Measurements from ENCODE around the gene TCF4. TPM values are rescaled to one million over a fixed set of nuclear protein-coding genes. Genes with fewer than 3 reads are reported as not detected.

TCF4 gene
- total and polyA plus RNA-seq, 2 experiments from 2014 or later, result 77.7 to 89.2 TPM

GRCh38 chr18:55370936-55371335, 217.1 kb downstream of the TCF4 start (continued):
- TF ChIP-seq EZH2phosphoT487 (IDR thresholded peaks at IDR 0.05; ENCODE audit: unreplicated experiment), result no peak
- no peak for TF ChIP-seq ZNF114 (CRISPR knock-in tag; IDR thresholded peaks at IDR 0.05)
- TF ChIP-seq REST (IDR thresholded peaks at IDR 0.05; ENCODE audit: unreplicated experiment), result no peak
- no peak for TF ChIP-seq ZNF331 (CRISPR knock-in tag; IDR thresholded peaks at IDR 0.05; ENCODE audit: low read depth)
- TF ChIP-seq EZH2 (IDR thresholded peaks at IDR 0.05; ENCODE audit: low read depth, unreplicated experiment), result no peak
- TF ChIP-seq POLR2AphosphoS5 (IDR thresholded peaks at IDR 0.05; ENCODE audit: low read depth), result no peak

DNA sequence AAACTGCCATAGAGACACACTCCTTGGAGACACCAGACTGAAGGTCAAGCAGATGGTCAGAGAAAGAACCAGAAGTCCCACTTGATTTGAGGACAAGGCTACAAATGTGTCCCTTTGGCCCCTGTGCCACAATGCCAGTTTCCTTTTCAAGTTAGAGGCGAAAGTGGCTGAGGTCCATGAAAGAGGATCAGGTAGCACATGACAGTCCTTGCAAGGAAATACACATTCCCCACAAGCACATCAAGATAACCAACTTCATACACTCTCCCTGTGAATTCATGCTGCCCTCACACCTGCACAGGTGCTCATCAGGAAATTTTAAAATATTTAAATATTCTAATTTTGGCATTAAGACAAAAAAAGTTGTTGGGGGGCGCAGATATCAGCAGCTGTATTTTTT, 218.6 kb downstream of the TCF4 start:
- Histone ChIP-seq H4K20me1 (replicated peaks; ENCODE audit: insufficient read depth) (no peaks in the 10 kb centered on the region), H3K79me2 (replicated peaks; ENCODE audit: insufficient read depth) (peaks cover 48% of the 10 kb centered on the region), H3K9me2 (ENCODE audit: insufficient read depth) (no peaks in the 10 kb centered on the region), H3K4me1 (ENCODE audit: insufficient read depth) (peaks cover 14% of the 10 kb centered on the region), H3K27me3 (ENCODE audit: insufficient read depth) (no peaks in the 10 kb centered on the region), H3K27ac (ENCODE audit: low read depth) (no peak overlapping the region), H3K4me3 (no peak overlapping the region), H2AFZ (no peak overlapping the region), H3K36me3 (ENCODE audit: insufficient read depth) (no peaks in the 10 kb centered on the region), H3F3A (replicated peaks; ENCODE audit: low read depth) (no peaks in the 10 kb centered on the region), H3K4me2 (no peak overlapping the region)
- Mint-ChIP-seq H3K9me3 (no peaks in the 10 kb centered on the region; the same call in 2 of the 3 replicates), H3K27me3 (ENCODE audit: insufficient read depth, low read depth, poor library complexity) (peaks cover 5% of the 10 kb centered on the region), H3K4me3 (no peak overlapping the region), H3K36me3 (ENCODE audit: low read depth) (no peaks in the 10 kb centered on the region; the same call in 2 of the 3 replicates), H3K27ac (no peak overlapping the region), H3K4me1 (peaks cover 36% of the 10 kb centered on the region)
- no peak for DNase-seq (ENCODE audit: low spot score)
- ATAC-seq, result no peak
- no peak for TF ChIP-seq EZH2 (IDR thresholded peaks at IDR 0.05; ENCODE audit: low read depth, unreplicated experiment)
- no peak for TF ChIP-seq STAT1 (IDR thresholded peaks at IDR 0.05; ENCODE audit: unreplicated experiment)
- no peak for TF ChIP-seq ZNF331 (CRISPR knock-in tag; IDR thresholded peaks at IDR 0.05; ENCODE audit: low read depth)
- no peak for TF ChIP-seq JUNB (IDR thresholded peaks at IDR 0.05; ENCODE audit: unreplicated experiment)
- TF ChIP-seq CTCF (conservative IDR thresholded peaks at IDR 0.05; ENCODE audit: low read depth in 2 of 2), result no peak
- TF ChIP-seq EZH2phosphoT487 (IDR thresholded peaks at IDR 0.05; ENCODE audit: unreplicated experiment), result no peak
- TF ChIP-seq NANOG (IDR thresholded peaks at IDR 0.05; ENCODE audit: borderline replicate concordance), result no peak
- no peak for TF ChIP-seq REST (IDR thresholded peaks at IDR 0.05; ENCODE audit: unreplicated experiment)
- TF ChIP-seq, protein P1, sequence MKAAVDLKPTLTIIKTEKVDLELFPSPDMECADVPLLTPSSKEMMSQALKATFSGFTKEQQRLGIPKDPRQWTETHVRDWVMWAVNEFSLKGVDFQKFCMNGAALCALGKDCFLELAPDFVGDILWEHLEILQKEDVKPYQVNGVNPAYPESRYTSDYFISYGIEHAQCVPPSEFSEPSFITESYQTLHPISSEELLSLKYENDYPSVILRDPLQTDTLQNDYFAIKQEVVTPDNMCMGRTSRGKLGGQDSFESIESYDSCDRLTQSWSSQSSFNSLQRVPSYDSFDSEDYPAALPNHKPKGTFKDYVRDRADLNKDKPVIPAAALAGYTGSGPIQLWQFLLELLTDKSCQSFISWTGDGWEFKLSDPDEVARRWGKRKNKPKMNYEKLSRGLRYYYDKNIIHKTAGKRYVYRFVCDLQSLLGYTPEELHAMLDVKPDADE (IDR thresholded peaks at IDR 0.05), result no peak
- no peak for TF ChIP-seq CREB1 (CRISPR knock-in tag; IDR thresholded peaks at IDR 0.05; ENCODE audit: low read depth)

Data from GM23338 (cell line).